OCI-LY7 (cell line): Measurements from ENCODE around the gene SIGMAR1. TPM values are rescaled to one million over a fixed set of nuclear protein-coding genes. Genes with fewer than 3 reads are reported as not detected.
A peak's percentile ranks its signal among the peaks of the same experiment; 100 is the strongest.

Experiments used
- BruUV-seq: library from RNA; stranded (reverse); fragments of 400-500 nt; replicated peaks from 2 replicates; lab custom pipeline; 2021; lab: Mats Ljungman, UMichigan
- CTCF ChIA-PET: fragments of 300-600 bp; sonication (Branson Sonifier 250); formaldehyde crosslinking; loops from one replicate; lab custom pipeline; 2022; ENCODE audit warnings: antibody characterized with exemption; ENCODE audit not compliant: unreplicated experiment; lab: Charles Lee
- POLR2A ChIA-PET: fragments of 300-600 bp; sonication (Branson Sonifier 250); formaldehyde crosslinking; loops from one replicate; lab custom pipeline; 2022; ENCODE audit warnings: antibody characterized with exemption; lab: Charles Lee
- DNase-seq: peaks from one replicate; pipeline ENCODE4 v3.0.0-alpha.2; 2015; ENCODE audit warnings: low spot score
- H2AFZ ChIP-seq: fragments of 200-600 bp; sonication (generic), shearing (Covaris generic); 2 replicates; pipeline ENCODE4 v1.6.1; 2014; ENCODE audit warnings: mild to moderate bottlenecking, antibody characterized with exemption, low read length, moderate library complexity
- H3K27ac ChIP-seq: fragments of 200-600 bp; sonication (generic); 2 replicates; pipeline ENCODE4 v1.5.1; 2014; ENCODE audit warnings: mixed run types, low read depth, mild to moderate bottlenecking, moderate library complexity, low read length, inconsistent platforms; ENCODE audit not compliant: poor library complexity, severe bottlenecking
- H3K36me3 ChIP-seq: fragments of 200-600 bp; sonication (generic); 2 replicates; pipeline ENCODE4 v1.6.1; 2014; ENCODE audit warnings: mild to moderate bottlenecking, antibody characterized with exemption, low read length, moderate library complexity, mixed read lengths; ENCODE audit not compliant: insufficient read depth
- H3K4me1 ChIP-seq: fragments of 200-600 bp; sonication (generic); 2 replicates; pipeline ENCODE4 v1.5.1; 2014; ENCODE audit warnings: mild to moderate bottlenecking, low read length; ENCODE audit not compliant: insufficient read depth, poor library complexity, severe bottlenecking
- H3K4me2 ChIP-seq: fragments of 200-600 bp; sonication (generic); 2 replicates; pipeline ENCODE4 v1.6.1; 2014; ENCODE audit warnings: mild to moderate bottlenecking, low read length
- H3K4me3 ChIP-seq: fragments of 200-600 bp; sonication (generic); 2 replicates; pipeline ENCODE4 v1.5.1; 2014; ENCODE audit warnings: mild to moderate bottlenecking, low read depth, low read length; ENCODE audit not compliant: poor library complexity, severe bottlenecking
- H3K79me2 ChIP-seq: fragments of 200-600 bp; sonication (generic); 2 replicates; pipeline ENCODE4 v1.6.1; 2016; ENCODE audit warnings: low read depth, mild to moderate bottlenecking, low read length, moderate library complexity, mixed read lengths; ENCODE audit not compliant: insufficient read depth
- H3K9me2 ChIP-seq: fragments of 200-600 bp; sonication (generic); 2 replicates; pipeline ENCODE4 v1.6.1; 2016; ENCODE audit warnings: mild to moderate bottlenecking, low read length, mixed read lengths; ENCODE audit not compliant: insufficient read depth
- H3K9me3 ChIP-seq: fragments of 200-600 bp; sonication (generic); 2 replicates; pipeline ENCODE4 v1.6.1; 2014; ENCODE audit warnings: mild to moderate bottlenecking, mixed run types, low read length, mixed read lengths
- H4K20me1 ChIP-seq: fragments of 200-600 bp; sonication (generic); 2 replicates; pipeline ENCODE4 v1.6.1; 2014; ENCODE audit warnings: mild to moderate bottlenecking, antibody characterized with exemption, low read length, moderate library complexity, mixed read lengths; ENCODE audit not compliant: insufficient read depth
- CTCF ChIP-seq: fragments of 200-600 bp; sonication (generic); conservative IDR thresholded peaks from 2 replicates; pipeline ENCODE4 v1.5.1; 2014; ENCODE audit warnings: mild to moderate bottlenecking, antibody characterized with exemption, low read length, moderate library complexity, mixed read lengths
- EZH2phosphoT487 ChIP-seq: fragments of 200-600 bp; sonication (generic); IDR thresholded peaks from 2 replicates; pipeline ENCODE4 v1.6.1; 2018; ENCODE audit warnings: low read depth, borderline replicate concordance, mild to moderate bottlenecking, mixed run types, antibody characterized with exemption, low read length, moderate library complexity, mixed read lengths
- intact Hi-C: fragments of 100-400 bp; cut with micrococcal nuclease; formaldehyde crosslinking; loops from one replicate; pipeline ENCODE4 v1.10.0; 2022; ENCODE audit not compliant: unreplicated experiment
- total RNA-seq, 2 experiments: library from RNA; depleted of rRNA in 1 of 2; stranded (reverse); fragments of >200 nt in 1 of 2; shearing (Covaris generic) in 1 of 2; gene quantifications; 2 replicates each; pipeline ENCODE4 v1.2.3, GENCODE V29; 2014 to 2022

The SIGMAR1 gene
- total RNA-seq, 2 experiments from 2014 or later, result 103 to 110 TPM

GRCh38 chr9:34684145-34684544 lies 46.6 kb upstream of the SIGMAR1 start:
- TF ChIP-seq EZH2phosphoT487, result no peak
- TF ChIP-seq CTCF, result no peak
- POLR2A ChIA-PET, result no interaction called here
- Histone ChIP-seq H3K9me3 (no peaks in the 10 kb centered on the region), H3K9me2 (no peaks in the 10 kb centered on the region), H4K20me1 (no peaks in the 10 kb centered on the region), H3K27ac (no peak overlapping the region), H2AFZ (no peak overlapping the region), H3K4me1 (no peaks in the 10 kb centered on the region), H3K36me3 (no peaks in the 10 kb centered on the region), H3K4me2 (no peak overlapping the region), H3K4me3 (no peak overlapping the region), H3K79me2 (no peaks in the 10 kb centered on the region)
- no peak for DNase-seq
- intact Hi-C loops, result no loop called here
- CTCF ChIA-PET, result no interaction called here
- no TSS peak for BruUV-seq

- ChIA-PET POLR2A (interaction anchor here (0.7 kb wide), 1 partner anchor 28 kb away, joined by 3 read pairs; no protein-coding TSS in a partner anchor), CTCF (interaction anchor here (1.3 kb wide), 1 partner anchor 26 kb away, joined by 3 read pairs; no protein-coding TSS in a partner anchor)
- H3K4me2 ChIP-seq, result no peak overlapping the region
- TF ChIP-seq CTCF (no peak), EZH2phosphoT487 (no peak)
- H3K36me3 ChIP-seq, result no peaks in the 10 kb centered on the region
- no peaks in the 10 kb centered on the region for H3K9me2 ChIP-seq
- H3K27ac ChIP-seq, result no peak overlapping the region
- no peak for DNase-seq
- no peaks in the 10 kb centered on the region for H3K4me1 ChIP-seq
- H4K20me1 ChIP-seq, result no peaks in the 10 kb centered on the region
- no peak overlapping the region for H2AFZ ChIP-seq
- BruUV-seq, result no TSS peak
- H3K79me2 ChIP-seq, result no peaks in the 10 kb centered on the region
- no peaks in the 10 kb centered on the region for H3K9me3 ChIP-seq
- no peak overlapping the region for H3K4me3 ChIP-seq
- intact Hi-C loops, result loop anchor here (1.0 kb wide), 1 partner anchor 26 kb away; no protein-coding TSS in a partner anchor
Measured at GRCh38 chr9:34675869-34676268, 38.3 kb upstream of the SIGMAR1 start.

GRCh38 chr9:34675048-34675714 lies 37.6 kb upstream of the SIGMAR1 start:
- Histone ChIP-seq H3K27ac (no peak overlapping the region), H3K4me1 (no peaks in the 10 kb centered on the region), H3K36me3 (no peaks in the 10 kb centered on the region), H4K20me1 (no peaks in the 10 kb centered on the region), H3K9me3 (no peaks in the 10 kb centered on the region), H3K4me2 (no peak overlapping the region), H3K79me2 (no peaks in the 10 kb centered on the region), H2AFZ (no peak overlapping the region), H3K4me3 (no peak overlapping the region), H3K9me2 (no peaks in the 10 kb centered on the region)
- intact Hi-C loops, result loop anchor here (1.0 kb wide), 1 partner anchor 27 kb away; no protein-coding TSS in a partner anchor
- CTCF ChIA-PET, result interaction anchor here (1.3 kb wide), 1 partner anchor 27 kb away, joined by 3 read pairs; no protein-coding TSS in a partner anchor
- POLR2A ChIA-PET, result interaction anchor here (0.7 kb wide), 1 partner anchor 29 kb away, joined by 3 read pairs; no protein-coding TSS in a partner anchor
- TF ChIP-seq EZH2phosphoT487 (no peak), CTCF (peak; percentile 90)
- no TSS peak for BruUV-seq
- peak; percentile 69 for DNase-seq
